ENCODE measurements around the gene SLC22A5. TPM values are rescaled to one million over a fixed set of nuclear protein-coding genes. Genes with fewer than 3 reads are reported as not detected.
A peak's percentile ranks its signal among the peaks of the same experiment; 100 is the strongest.

The SLC22A5 gene
- total RNA-seq, 4 donors from 2014 or later: 34.6 to 129 (median 67.8) TPM

GRCh38 chr5:132417461-132417860 is 48.0 kb downstream of the SLC22A5 start:
- H3K4me1 ChIP-seq: peaks cover 48 to 94% (median 71%) of the 10 kb centered on the region in 4 donors
- WGBS, 2 donors (ENCODE audit: low coverage in 1 of 2): 73 to 100% methylated on average over 2 to 6 of the region's 6 CpGs
- H3K4me3 ChIP-seq: no peak overlapping the region
- TF ChIP-seq POLR2A (IDR thresholded peaks at IDR 0.05): no peak
- peak overlapping the region; percentile 96 to 99 (median 99) for H3K27ac ChIP-seq
- no peaks in the 10 kb centered on the region for H3K27me3 ChIP-seq
- intact Hi-C loops (cut with DNase I; ENCODE audit: low total_unique reads) (loop anchor here (5.0 kb wide), 1 partner anchor 75 kb away; the partner anchor contains the start of gene IRF1), in situ Hi-C loops (cut with MboI; ENCODE audit: low pct_ligation_motif_present in 1 of 4, low pct_unique_long_range_greater_than_20kb in 1 of 4, low sequenced_read_pairs in 3 of 4) (loop anchor here in 3 of 4 donors (5.0 to 10.0 kb wide), 2 partner anchors 75 to 77 kb away; partner anchors contain the start of gene IRF1 (in 3 of the 3))
- DNase-seq: no peak
- no peaks in the 10 kb centered on the region for H3K36me3 ChIP-seq
- H3K9me3 ChIP-seq: no peaks in the 10 kb centered on the region

- Histone ChIP-seq H3K27me3 (no peaks in the 10 kb centered on the region), H3K27ac (peak overlapping the region; percentile 96 to 99 (median 99)), H3K9me3 (no peaks in the 10 kb centered on the region), H3K4me1 (peaks cover 53 to 94% (median 73%) of the 10 kb centered on the region in 4 donors), H3K4me3 (no peak overlapping the region), H3K36me3 (no peaks in the 10 kb centered on the region)
- WGBS, 2 donors (ENCODE audit: low coverage in 1 of 2): 91% methylated on average over 4 of the region's 4 CpGs; no CpG with 5 or more reads in 1 of the 2 donors
- TF ChIP-seq EP300 (IDR thresholded peaks at IDR 0.05; ENCODE audit: low read depth): no peak
- TF ChIP-seq POLR2A (IDR thresholded peaks at IDR 0.05): no peak
- TF ChIP-seq CTCF (IDR thresholded peaks at IDR 0.05): no peak
- no peak for TF ChIP-seq POLR2AphosphoS5 (IDR thresholded peaks at IDR 0.05)
- in situ Hi-C loops (cut with MboI; ENCODE audit: low pct_ligation_motif_present in 1 of 4, low pct_unique_long_range_greater_than_20kb in 1 of 4, low sequenced_read_pairs in 3 of 4): loop anchor here in 3 of 4 donors (5.0 to 10.0 kb wide), 2 partner anchors 74 to 77 kb away; partner anchors contain the start of gene IRF1 (in 3 of the 3)
- no peak for DNase-seq
- intact Hi-C loops (cut with DNase I; ENCODE audit: low total_unique reads): loop anchor here (5.0 kb wide), 1 partner anchor 74 kb away; the partner anchor contains the start of gene IRF1
Measured at GRCh38 chr5:132417889-132418485, 48.5 kb downstream of the SLC22A5 start.

GRCh38 chr5:132418881-132419280 is 49.4 kb downstream of the SLC22A5 start:
- no peak overlapping the region for H3K4me3 ChIP-seq
- intact Hi-C loops (cut with DNase I; ENCODE audit: low total_unique reads) (loop anchor here (5.0 kb wide), 1 partner anchor 73 kb away; the partner anchor contains the start of gene IRF1), in situ Hi-C loops (cut with MboI; ENCODE audit: low pct_ligation_motif_present in 1 of 4, low pct_unique_long_range_greater_than_20kb in 1 of 4, low sequenced_read_pairs in 3 of 4) (loop anchor here in 3 of 4 donors (5.0 to 10.0 kb wide), 2 partner anchors 73 to 76 kb away; partner anchors contain the start of gene IRF1 (in 3 of the 3))
- WGBS, 2 donors (ENCODE audit: low coverage in 1 of 2): 73 to 77% methylated on average over 2 of the region's 2 CpGs
- no peak for DNase-seq
- no peaks in the 10 kb centered on the region for H3K27me3 ChIP-seq
- peaks cover 60 to 94% (median 77%) of the 10 kb centered on the region in 4 donors for H3K4me1 ChIP-seq
- TF ChIP-seq POLR2A (IDR thresholded peaks at IDR 0.05): no peak
- no peak for TF ChIP-seq EP300 (IDR thresholded peaks at IDR 0.05; ENCODE audit: low read depth)
- TF ChIP-seq POLR2AphosphoS5 (IDR thresholded peaks at IDR 0.05): no peak
- no peak for TF ChIP-seq CTCF (IDR thresholded peaks at IDR 0.05)
- H3K9me3 ChIP-seq: no peaks in the 10 kb centered on the region
- peak overlapping the region; percentile 96 to 99 (median 99) for H3K27ac ChIP-seq
- H3K36me3 ChIP-seq: no peaks in the 10 kb centered on the region

- no peaks in the 10 kb centered on the region for H3K9me3 ChIP-seq
- WGBS, 2 donors (ENCODE audit: low coverage in 1 of 2): 21 to 52% methylated on average over 3 to 12 of the region's 12 CpGs
- peaks cover 58 to 94% (median 76%) of the 10 kb centered on the region in 4 donors for H3K4me1 ChIP-seq
- H3K36me3 ChIP-seq: no peaks in the 10 kb centered on the region
- H3K27ac ChIP-seq: peak overlapping the region; percentile 96 to 99 (median 99)
- no peaks in the 10 kb centered on the region for H3K27me3 ChIP-seq
- H3K4me3 ChIP-seq: no peak overlapping the region
- intact Hi-C loops (cut with DNase I; ENCODE audit: low total_unique reads) (loop anchor here (5.0 kb wide), 1 partner anchor 73 kb away; the partner anchor contains the start of gene IRF1), in situ Hi-C loops (cut with MboI; ENCODE audit: low pct_ligation_motif_present in 1 of 4, low pct_unique_long_range_greater_than_20kb in 1 of 4, low sequenced_read_pairs in 3 of 4) (loop anchor here (5.0 to 10.0 kb wide), 4 partner anchors 53 to 75 kb away; partner anchors contain the start of gene IRF1 (in 3 of the 4))
- TF ChIP-seq POLR2A (IDR thresholded peaks at IDR 0.05) (no peak), POLR2AphosphoS5 (IDR thresholded peaks at IDR 0.05) (peak in 2 of 3 donors; percentile 15 to 30), CTCF (IDR thresholded peaks at IDR 0.05) (peak; percentile 84 to 98 (median 89)), EP300 (IDR thresholded peaks at IDR 0.05; ENCODE audit: low read depth) (no peak)
- DNase-seq: peak; percentile 77
Measured at GRCh38 chr5:132419502-132420468, 50.3 kb downstream of the SLC22A5 start.
